HEK293T (cell line): ENCODE results near the gene HHIPL2.

Experiments used
- CTCF ChIA-PET: fragments of 350-600 bp; formaldehyde crosslinking; extraction: SDS; loops from one replicate; lab custom pipeline; 2021; ENCODE audit warnings: antibody characterized with exemption, inconsistent platforms; lab: Yijun Ruan, JAX
- POLR2A ChIA-PET: fragments of 350-600 bp; formaldehyde crosslinking; extraction: SDS; loops from one replicate; lab custom pipeline; 2020; ENCODE audit warnings: antibody characterized with exemption, inconsistent platforms; lab: Yijun Ruan, JAX
- DNase-seq: peaks from one replicate; pipeline ENCODE4 v3.0.0; 2012; ENCODE audit warnings: mixed read lengths; ENCODE audit errors: extremely low spot score
- ARNT ChIP-seq: fragments of 450-650 bp; IDR thresholded peaks from 2 replicates; pipeline ENCODE4 v1.6.1; 2017; ENCODE audit warnings: mild to moderate bottlenecking
- BHLHE40 ChIP-seq: fragments of 450-650 bp; IDR thresholded peaks from 2 replicates; pipeline ENCODE4 v1.6.1; 2016; ENCODE audit warnings: mild to moderate bottlenecking, moderate library complexity, borderline replicate concordance
- CTBP1 ChIP-seq: fragments of 450-650 bp; IDR thresholded peaks from 2 replicates; pipeline ENCODE4 v1.6.1; 2016; ENCODE audit warnings: borderline replicate concordance
- ELF4 ChIP-seq: fragments of 450-650 bp; IDR thresholded peaks from 2 replicates; pipeline ENCODE4 v1.6.1; 2017; ENCODE audit warnings: antibody characterized with exemption
- FOXA1 ChIP-seq: fragments of 450-650 bp; IDR thresholded peaks from 2 replicates; pipeline ENCODE4 v1.6.1; 2016; ENCODE audit warnings: mild to moderate bottlenecking
- FOXK2 ChIP-seq: fragments of 450-650 bp; IDR thresholded peaks from 2 replicates; pipeline ENCODE4 v1.6.1; 2016; ENCODE audit warnings: mild to moderate bottlenecking
- FOXM1 ChIP-seq: fragments of 450-650 bp; IDR thresholded peaks from 2 replicates; pipeline ENCODE4 v1.6.1; 2017; ENCODE audit warnings: mild to moderate bottlenecking, borderline replicate concordance
- HDGF ChIP-seq: fragments of 450-650 bp; IDR thresholded peaks from 2 replicates; pipeline ENCODE4 v1.6.1; 2017; ENCODE audit warnings: antibody characterized with exemption, borderline replicate concordance
- L3MBTL2 ChIP-seq: fragments of 450-650 bp; conservative IDR thresholded peaks from 2 replicates; pipeline ENCODE4 v1.6.1; 2016; ENCODE audit warnings: mild to moderate bottlenecking
- LEF1 ChIP-seq: fragments of 450-650 bp; IDR thresholded peaks from 2 replicates; pipeline ENCODE4 v1.6.1; 2017; ENCODE audit warnings: mild to moderate bottlenecking, borderline replicate concordance
- NFRKB ChIP-seq: fragments of 450-650 bp; IDR thresholded peaks from 2 replicates; pipeline ENCODE4 v1.6.1; 2016; ENCODE audit warnings: mild to moderate bottlenecking, moderate library complexity
- SP1 ChIP-seq: fragments of 450-650 bp; IDR thresholded peaks from 2 replicates; pipeline ENCODE4 v1.6.1; 2017
- SUZ12 ChIP-seq: fragments of 450-650 bp; IDR thresholded peaks from 2 replicates; pipeline ENCODE4 v1.6.1; 2016; ENCODE audit warnings: mild to moderate bottlenecking
- TARDBP ChIP-seq: fragments of 450-650 bp; IDR thresholded peaks from 2 replicates; pipeline ENCODE4 v1.6.1; 2016
- ZNF384 ChIP-seq: fragments of 450-650 bp; IDR thresholded peaks from 2 replicates; pipeline ENCODE4 v1.6.1; 2016
- TF ChIP-seq, protein P1 (sequence below): fragments of 450-650 bp; IDR thresholded peaks from 2 replicates; pipeline ENCODE4 v1.6.1; 2016

HHIPL2 gene

GRCh38 chr1:222547944-222548671, at the start of gene HHIPL2:
HHIPL2 (minus strand) TSS chr1:222548104; CDS start chr1:222548044, 60 bp downstream.
- no peak for DNase-seq
- TF ChIP-seq FOXA1: no peak
- TF ChIP-seq BHLHE40: no peak
- no peak for TF ChIP-seq CTBP1
- TF ChIP-seq LEF1: no peak
- TF ChIP-seq, protein P1, sequence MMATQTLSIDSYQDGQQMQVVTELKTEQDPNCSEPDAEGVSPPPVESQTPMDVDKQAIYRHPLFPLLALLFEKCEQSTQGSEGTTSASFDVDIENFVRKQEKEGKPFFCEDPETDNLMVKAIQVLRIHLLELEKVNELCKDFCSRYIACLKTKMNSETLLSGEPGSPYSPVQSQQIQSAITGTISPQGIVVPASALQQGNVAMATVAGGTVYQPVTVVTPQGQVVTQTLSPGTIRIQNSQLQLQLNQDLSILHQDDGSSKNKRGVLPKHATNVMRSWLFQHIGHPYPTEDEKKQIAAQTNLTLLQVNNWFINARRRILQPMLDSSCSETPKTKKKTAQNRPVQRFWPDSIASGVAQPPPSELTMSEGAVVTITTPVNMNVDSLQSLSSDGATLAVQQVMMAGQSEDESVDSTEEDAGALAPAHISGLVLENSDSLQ: no peak
- no peak for TF ChIP-seq SP1
- TF ChIP-seq FOXK2: no peak
- TF ChIP-seq L3MBTL2: no peak
- TF ChIP-seq SUZ12: no peak
- no peak for TF ChIP-seq FOXM1
- TF ChIP-seq ZNF384: no peak
- TF ChIP-seq ELF4: no peak
- no peak for TF ChIP-seq TARDBP
- ChIA-PET POLR2A (no interaction called here), CTCF (no interaction called here)

- ChIA-PET CTCF (no interaction called here), POLR2A (no interaction called here)
- TF ChIP-seq FOXA1: no peak
- no peak for DNase-seq
Measured at GRCh38 chr1:222596696-222597095, 48.8 kb upstream of the HHIPL2 start.

DNA sequence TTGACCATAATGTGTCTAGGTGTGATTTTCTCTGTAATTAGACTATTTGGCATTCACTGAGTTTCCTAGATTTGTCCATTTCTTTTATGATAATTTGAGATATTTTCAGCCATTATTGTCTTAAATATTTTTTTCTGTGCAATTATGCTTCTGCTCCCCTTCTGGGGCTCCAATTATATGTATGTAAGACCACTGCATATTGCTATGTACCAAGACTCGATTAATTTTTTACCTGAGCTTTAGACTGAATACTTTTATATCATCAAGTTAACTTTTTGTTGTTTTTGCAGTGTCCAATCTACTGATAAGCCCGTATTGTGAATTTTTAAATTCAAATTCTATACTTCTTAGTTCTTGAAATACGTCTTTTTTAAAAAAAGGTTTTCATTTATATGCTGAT, 46.9 kb upstream of the HHIPL2 start:
- CTCF ChIA-PET: no interaction called here
- DNase-seq: no peak
- POLR2A ChIA-PET: no interaction called here
- TF ChIP-seq, protein P1: no peak
- TF ChIP-seq FOXK2 (no peak), TARDBP (no peak), L3MBTL2 (no peak)

- DNase-seq: no peak
Measured at GRCh38 chr1:222592171-222592570, 44.3 kb upstream of the HHIPL2 start.

DNA sequence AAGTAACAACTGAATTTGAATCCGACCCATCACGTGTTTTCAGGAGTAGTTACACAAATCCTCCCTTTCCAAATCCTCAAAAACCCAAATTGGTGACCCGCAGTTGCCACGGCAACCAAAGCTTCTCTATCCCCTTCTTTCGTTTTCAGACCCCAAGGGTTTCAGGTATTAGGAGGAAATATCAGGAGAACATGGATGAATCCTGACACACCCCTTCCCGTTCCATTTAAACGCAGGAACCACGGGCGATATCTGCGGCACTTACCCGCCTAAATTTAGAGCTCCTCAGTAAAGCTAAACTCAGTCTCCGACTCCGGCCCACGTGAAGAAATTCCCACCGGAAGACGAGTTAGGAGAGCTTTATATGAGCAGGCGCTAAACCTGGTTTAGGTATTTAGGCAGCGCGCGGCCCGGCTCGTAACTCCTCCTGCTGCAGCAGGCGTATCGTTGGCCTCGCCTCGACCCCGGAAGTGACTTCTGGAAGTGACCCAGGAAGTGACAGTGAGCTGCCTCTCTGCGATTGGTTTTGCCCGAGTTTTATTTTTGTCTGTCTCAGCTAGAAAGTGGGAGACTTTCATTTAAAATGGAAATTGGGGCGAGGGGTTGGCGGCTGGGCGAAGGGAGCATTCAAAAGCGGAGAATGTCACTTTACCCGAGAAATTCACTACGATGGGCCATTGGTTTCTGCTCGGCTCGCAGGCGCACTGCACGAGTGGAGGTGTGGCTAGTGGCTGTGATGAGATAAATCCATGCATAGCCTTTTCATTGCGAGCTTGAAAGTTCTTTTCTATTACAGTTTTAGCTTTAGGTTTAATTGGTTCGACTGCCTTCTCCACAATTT, 41.8 kb upstream of the HHIPL2 start, which contains the start of gene TAF1A:
TAF1A (minus strand) TSS at position 472 of the 841 bp plus-strand sequence.
- peak; percentile 83 for DNase-seq
- ChIA-PET POLR2A (interaction anchor here (0.8 to 2.4 kb wide), 13 partner anchors 10 to 124 kb away, joined by 3 to 15 read pairs (median 5); no protein-coding TSS in a partner anchor), CTCF (interaction anchor here (0.9 to 1.0 kb wide), 2 partner anchors 45 to 134 kb away, joined by 3 to 4 read pairs; no protein-coding TSS in a partner anchor)
- TF ChIP-seq BHLHE40: no peak
- peak; percentile 92 for TF ChIP-seq ELF4
- TF ChIP-seq FOXA1: no peak
- TF ChIP-seq FOXK2: no peak
- TF ChIP-seq, protein P1: peak; percentile 39; the same call in 1 of the 2 replicates
- TF ChIP-seq FOXM1: no peak
- TF ChIP-seq SP1: no peak
- no peak for TF ChIP-seq TARDBP
- TF ChIP-seq SUZ12: no peak
- no peak for TF ChIP-seq LEF1
- TF ChIP-seq NFRKB: no peak
- peak; percentile 77 for TF ChIP-seq L3MBTL2

More at GRCh38 chr1:222592171-222592570, 44.3 kb upstream of the HHIPL2 start:
- TF ChIP-seq FOXA1 (no peak), FOXK2 (no peak), NFRKB (no peak), FOXM1 (no peak), ELF4 (no peak), SUZ12 (no peak), LEF1 (no peak), BHLHE40 (no peak), L3MBTL2 (no peak), TARDBP (no peak), SP1 (no peak), ZNF384 (no peak), CTBP1 (no peak), HDGF (no peak), ARNT (no peak)
- TF ChIP-seq, protein P1: no peak
- CTCF ChIA-PET: no interaction called here
- POLR2A ChIA-PET: no interaction called here
